Measurements from ENCODE around the gene PPM1E.
"Not testable (repeated sequence)": the region's sequence is repeated elsewhere in the genome, so short reads cannot be mapped to it uniquely, and the experiment has no call there.

The PPM1E gene

DNA sequence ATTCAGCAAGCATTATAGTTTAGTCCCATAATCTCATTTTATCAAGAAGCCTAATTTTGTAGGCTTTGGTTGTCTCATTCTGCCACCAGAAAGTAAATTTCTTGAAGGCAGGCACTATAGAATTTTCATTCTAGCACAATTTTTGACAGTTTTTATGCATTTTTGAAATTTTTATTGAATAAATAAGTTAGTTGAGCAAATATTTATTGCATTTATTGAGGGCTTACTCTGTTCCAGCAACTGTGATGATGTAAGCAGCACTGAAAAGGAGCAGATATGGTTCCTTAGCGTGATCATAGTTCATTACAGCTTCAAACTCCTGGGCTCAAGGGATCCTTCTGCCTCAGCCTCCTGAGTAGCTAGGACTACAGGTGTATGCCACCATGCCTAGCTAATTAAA is 34.2 kb downstream of the PPM1E start:
- ChIA-PET CTCF (no interaction called here), POLR2A (no interaction called here)
- TF ChIP-seq LEF1 (IDR thresholded peaks at IDR 0.05; ENCODE audit: borderline replicate concordance) (no peak), BHLHE40 (IDR thresholded peaks at IDR 0.05; ENCODE audit: borderline replicate concordance) (no peak), L3MBTL2 (conservative IDR thresholded peaks at IDR 0.05) (no peak), FOXK2 (IDR thresholded peaks at IDR 0.05) (no peak), PKNOX1 (IDR thresholded peaks at IDR 0.05) (no peak), ELF4 (IDR thresholded peaks at IDR 0.05) (no peak), SP1 (IDR thresholded peaks at IDR 0.05) (no peak), SUZ12 (IDR thresholded peaks at IDR 0.05) (no peak), ARNT (IDR thresholded peaks at IDR 0.05) (no peak), CTBP1 (IDR thresholded peaks at IDR 0.05; ENCODE audit: borderline replicate concordance) (no peak), NFRKB (IDR thresholded peaks at IDR 0.05) (no peak), FOXM1 (IDR thresholded peaks at IDR 0.05; ENCODE audit: borderline replicate concordance) (no peak), FOXA1 (IDR thresholded peaks at IDR 0.05) (no peak), HDGF (IDR thresholded peaks at IDR 0.05; ENCODE audit: borderline replicate concordance) (no peak), ZNF384 (IDR thresholded peaks at IDR 0.05) (no peak), TARDBP (IDR thresholded peaks at IDR 0.05) (no peak)
- DNase-seq (ENCODE audit: extremely low spot score): no peak

GRCh38 chr17:58794508-58794907 is 38.9 kb downstream of the PPM1E start:
- CTCF ChIA-PET; DNase-seq (ENCODE audit: extremely low spot score); POLR2A ChIA-PET: not testable (repeated sequence)

GRCh38 chr17:58802188-58802587 is 46.5 kb downstream of the PPM1E start:
- ChIA-PET CTCF (no interaction called here), POLR2A (no interaction called here)
- DNase-seq (ENCODE audit: extremely low spot score): no peak
- no peak for TF ChIP-seq NFRKB (IDR thresholded peaks at IDR 0.05)

DNA sequence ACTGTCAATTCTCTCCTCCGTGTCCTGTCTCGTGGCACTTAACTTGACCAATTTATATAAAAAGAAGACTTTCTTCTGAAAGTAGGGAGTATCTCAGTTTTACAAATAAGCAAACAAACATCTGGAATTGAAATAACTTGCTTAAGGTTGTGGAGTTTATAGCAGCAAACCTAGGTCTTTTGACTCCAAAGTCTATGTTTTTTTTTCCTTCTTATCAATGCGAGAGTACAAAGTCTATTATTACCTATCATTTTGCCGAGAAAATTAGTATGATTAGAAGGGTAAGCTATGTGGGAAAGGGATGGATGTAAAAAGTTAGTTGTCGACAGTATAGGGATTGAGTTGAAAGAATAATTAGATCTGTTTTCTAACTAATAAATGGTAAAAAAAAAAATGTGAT is 50.4 kb downstream of the PPM1E start:
- POLR2A ChIA-PET: no interaction called here
- CTCF ChIA-PET: no interaction called here
- no peak for DNase-seq (ENCODE audit: extremely low spot score)
- TF ChIP-seq ARNT (IDR thresholded peaks at IDR 0.05): no peak
- TF ChIP-seq TARDBP (IDR thresholded peaks at IDR 0.05): no peak
- no peak for TF ChIP-seq BHLHE40 (IDR thresholded peaks at IDR 0.05; ENCODE audit: borderline replicate concordance)
- no peak for TF ChIP-seq CTBP1 (IDR thresholded peaks at IDR 0.05; ENCODE audit: borderline replicate concordance)
- TF ChIP-seq ZNF384 (IDR thresholded peaks at IDR 0.05): no peak
- no peak for TF ChIP-seq SUZ12 (IDR thresholded peaks at IDR 0.05)
- no peak for TF ChIP-seq HDGF (IDR thresholded peaks at IDR 0.05; ENCODE audit: borderline replicate concordance)
- no peak for TF ChIP-seq SP1 (IDR thresholded peaks at IDR 0.05)
- no peak for TF ChIP-seq L3MBTL2 (conservative IDR thresholded peaks at IDR 0.05)
- no peak for TF ChIP-seq FOXA1 (IDR thresholded peaks at IDR 0.05)
- no peak for TF ChIP-seq LEF1 (IDR thresholded peaks at IDR 0.05; ENCODE audit: borderline replicate concordance)
- TF ChIP-seq NFRKB (IDR thresholded peaks at IDR 0.05): no peak
- no peak for TF ChIP-seq FOXM1 (IDR thresholded peaks at IDR 0.05; ENCODE audit: borderline replicate concordance)
- TF ChIP-seq ELF4 (IDR thresholded peaks at IDR 0.05): no peak
- no peak for TF ChIP-seq FOXK2 (IDR thresholded peaks at IDR 0.05)
- TF ChIP-seq PKNOX1 (IDR thresholded peaks at IDR 0.05): no peak

DNA sequence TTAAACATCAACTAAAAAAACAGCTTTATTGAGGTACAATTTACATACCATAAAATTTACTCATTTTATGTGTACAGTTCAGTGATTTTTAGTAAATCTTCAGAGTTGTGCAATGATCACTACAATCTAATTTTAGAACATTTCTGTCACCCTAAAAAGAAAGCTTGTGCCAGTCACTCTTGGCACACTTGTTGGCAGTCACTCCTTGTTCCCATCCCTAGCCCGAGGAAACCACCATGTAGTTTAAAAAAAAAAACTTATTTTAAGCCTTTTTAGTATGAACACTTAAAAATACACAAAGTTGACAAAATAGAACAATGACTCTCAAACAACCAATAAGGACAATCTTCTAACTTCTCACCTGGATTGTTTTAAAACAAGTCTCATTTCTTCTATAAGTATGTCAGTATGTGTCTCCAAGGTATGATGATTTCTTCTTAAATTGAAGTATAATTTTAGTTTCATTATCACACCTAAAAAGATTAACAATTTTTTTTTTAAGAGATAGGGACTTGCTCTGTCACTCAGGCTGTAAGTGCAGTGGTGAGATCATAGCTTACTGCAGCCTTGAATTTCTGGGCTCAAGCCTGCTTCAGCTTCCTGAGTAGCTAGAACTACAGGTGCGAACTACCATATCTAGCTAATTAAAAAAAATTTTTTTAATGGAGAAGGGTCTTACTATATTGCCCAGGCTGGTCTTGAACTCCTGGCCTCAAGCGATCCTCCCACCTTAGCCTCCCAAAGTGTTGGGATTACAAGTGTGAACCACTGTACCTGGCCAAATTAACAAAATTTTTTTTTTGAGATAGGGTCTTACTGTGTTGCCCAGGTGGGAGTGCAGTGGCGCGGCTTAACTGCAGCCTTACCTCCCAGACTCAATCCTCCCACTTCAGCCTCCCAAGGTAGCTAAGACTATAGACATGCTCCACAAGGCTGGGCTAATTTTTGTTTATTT is 53.2 kb downstream of the PPM1E start:
- DNase-seq (ENCODE audit: extremely low spot score): no peak
- CTCF ChIA-PET: no interaction called here
- POLR2A ChIA-PET: no interaction called here
- TF ChIP-seq SP1 (IDR thresholded peaks at IDR 0.05) (no peak), ELF4 (IDR thresholded peaks at IDR 0.05) (no peak), ZNF384 (IDR thresholded peaks at IDR 0.05) (no peak)

DNA sequence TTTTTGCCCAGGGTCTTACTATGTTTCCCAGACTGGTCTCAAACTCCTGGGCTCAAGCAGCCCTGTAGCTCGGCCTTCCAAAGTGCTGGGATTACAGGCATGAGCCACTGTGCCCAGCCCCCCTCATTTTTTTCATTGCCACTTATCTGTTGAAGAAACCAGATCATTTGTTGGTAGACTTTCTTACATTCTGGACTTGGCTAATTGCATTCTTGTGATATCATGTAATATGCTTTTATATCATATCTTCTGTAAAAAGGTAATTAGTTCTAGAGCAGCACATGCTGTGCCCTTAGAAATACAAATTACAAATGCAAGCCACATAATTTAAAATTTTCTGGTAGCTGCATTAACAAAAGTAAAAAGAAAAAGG is 53.9 kb downstream of the PPM1E start:
- ChIA-PET POLR2A (no interaction called here), CTCF (no interaction called here)
- no peak for DNase-seq (ENCODE audit: extremely low spot score)
- TF ChIP-seq L3MBTL2 (conservative IDR thresholded peaks at IDR 0.05) (no peak), PKNOX1 (IDR thresholded peaks at IDR 0.05) (no peak), ARNT (IDR thresholded peaks at IDR 0.05) (no peak), TARDBP (IDR thresholded peaks at IDR 0.05) (no peak), ZNF384 (IDR thresholded peaks at IDR 0.05) (no peak), FOXA1 (IDR thresholded peaks at IDR 0.05) (no peak), SP1 (IDR thresholded peaks at IDR 0.05) (no peak), SUZ12 (IDR thresholded peaks at IDR 0.05) (no peak), NFRKB (IDR thresholded peaks at IDR 0.05) (no peak), FOXK2 (IDR thresholded peaks at IDR 0.05) (no peak), LEF1 (IDR thresholded peaks at IDR 0.05; ENCODE audit: borderline replicate concordance) (no peak), BHLHE40 (IDR thresholded peaks at IDR 0.05; ENCODE audit: borderline replicate concordance) (no peak), HDGF (IDR thresholded peaks at IDR 0.05; ENCODE audit: borderline replicate concordance) (no peak), ELF4 (IDR thresholded peaks at IDR 0.05) (no peak), FOXM1 (IDR thresholded peaks at IDR 0.05; ENCODE audit: borderline replicate concordance) (no peak), CTBP1 (IDR thresholded peaks at IDR 0.05; ENCODE audit: borderline replicate concordance) (no peak)
